K562 (cell line): Measurements from ENCODE around the gene CD151. TPM values are rescaled to one million over a fixed set of nuclear protein-coding genes. Genes with fewer than 3 reads are reported as not detected.
A peak's percentile ranks its signal among the peaks of the same experiment; 100 is the strongest.

ENCODE experiments used
- ATAC-seq: fragments of 200-7000 bp; cut with Tn5 transposase; 3 replicates; pipeline ENCODE4 v1.9.1; 2020; ENCODE audit warnings: moderate library complexity
- BruUV-seq: library from RNA; stranded (reverse); fragments of 400-500 nt; replicated peaks from 2 replicates; lab custom pipeline; 2021; lab: Mats Ljungman, UMichigan
- CTCF ChIA-PET: fragments of 300-600 bp; formaldehyde crosslinking; extraction: SDS; loops from one replicate; lab custom pipeline; 2021; ENCODE audit warnings: low intra/inter-chr PET ratio; lab: Yijun Ruan, JAX
- POLR2A ChIA-PET: fragments of 300-600, 350-650 bp; sonication (Branson Sonifier 250); formaldehyde crosslinking; extraction: SDS; loops from one replicate; lab custom pipeline; 2021; ENCODE audit warnings: antibody characterized with exemption, inconsistent platforms; lab: Yijun Ruan, JAX
- DNase-seq, 4 experiments: peaks; one replicate each; pipeline versions ENCODE4 v3.0.0 to v3.0.0-alpha.2; 2011 to 2018; ENCODE audit warnings: low spot score in 3 of 4, mixed read lengths in 3 of 4; ENCODE audit errors: extremely low read depth in 1 of 4
- FAIRE-seq: peaks from 2 replicates; lab custom pipeline; 2011; peaks lifted over from hg19 to GRCh38; lab: Jason Lieb, UNC
- H2AFZ ChIP-seq: 2 replicates; pipeline ENCODE4 v1.6.0; 2011; ENCODE audit warnings: low read depth, low read length, control low read depth, inconsistent platforms
- H3K27ac ChIP-seq: fragments of 200-600 bp; 3 replicates; pipeline ENCODE4 v1.8.0; 2011; ENCODE audit warnings: low read depth, mild to moderate bottlenecking, control low read depth, inconsistent platforms, low read length, moderate library complexity, mixed read lengths; ENCODE audit errors: extremely low read depth
- H3K27me3 ChIP-seq, 2 experiments: fragments of 300-600 bp in 1 of 2; 2 replicates in 1 of 2; 3 replicates in 1 of 2; pipeline versions ENCODE4 v1.6.0 to v1.8.0; 2011; ENCODE audit warnings: inconsistent platforms in 2 of 2, low read length in 2 of 2, mild to moderate bottlenecking in 1 of 2, mixed read lengths in 1 of 2, moderate library complexity in 1 of 2; ENCODE audit not compliant: control insufficient read depth in 2 of 2, insufficient read depth in 2 of 2
- H3K36me3 ChIP-seq: fragments of 300-600 bp; 3 replicates; pipeline ENCODE4 v1.8.0; 2011; ENCODE audit warnings: mild to moderate bottlenecking, low read length, inconsistent platforms; ENCODE audit not compliant: control insufficient read depth, insufficient read depth
- H3K4me1 ChIP-seq, 2 experiments: fragments of 200-600 bp in 1 of 2; replicated peaks in 1 of 2; 2 replicates in 1 of 2; 3 replicates in 1 of 2; pipeline versions ENCODE4 v1.5.1 to v1.8.0; 2011; ENCODE audit warnings: inconsistent platforms in 2 of 2, low read length in 2 of 2, mild to moderate bottlenecking in 1 of 2, mixed read lengths in 1 of 2, moderate library complexity in 1 of 2; ENCODE audit not compliant: control insufficient read depth in 2 of 2, insufficient read depth in 2 of 2
- H3K4me2 ChIP-seq: 2 replicates; pipeline ENCODE4 v1.6.1; 2011; ENCODE audit warnings: low read length, control low read depth, inconsistent platforms, mixed read lengths; ENCODE audit not compliant: insufficient read depth
- H3K4me3 ChIP-seq: fragments of 200-600 bp; sonication (generic), shearing (Covaris generic); 2 replicates; pipeline ENCODE4 v1.5.1; 2016; ENCODE audit warnings: control low read depth, inconsistent platforms
- H3K79me2 ChIP-seq: fragments of 200-600 bp; 3 replicates; pipeline ENCODE4 v1.8.0; 2011; ENCODE audit warnings: low read length, inconsistent platforms; ENCODE audit not compliant: control insufficient read depth, insufficient read depth
- H3K9ac ChIP-seq, 2 experiments: 2 replicates each; pipeline versions ENCODE4 v1.6.0 to v1.6.1; 2011; ENCODE audit warnings: low read depth in 2 of 2, low read length in 2 of 2, control low read depth in 1 of 2, inconsistent platforms in 1 of 2, mild to moderate bottlenecking in 1 of 2, mixed read lengths in 1 of 2; ENCODE audit not compliant: insufficient read depth in 1 of 2
- H3K9me1 ChIP-seq: one replicate; pipeline ENCODE4 v1.6.0; 2011; ENCODE audit warnings: inconsistent platforms, mild to moderate bottlenecking, low read length, moderate library complexity; ENCODE audit not compliant: control insufficient read depth, insufficient read depth
- H3K9me3 ChIP-seq: replicated peaks from 2 replicates; pipeline ENCODE4 v1.5.1; 2011; ENCODE audit warnings: low read depth, low read length, inconsistent platforms; ENCODE audit not compliant: control insufficient read depth, insufficient read depth
- H4K20me1 ChIP-seq: replicated peaks from 2 replicates; pipeline ENCODE4 v1.6.1; 2011; ENCODE audit warnings: low read length, inconsistent platforms, mixed read lengths; ENCODE audit not compliant: control insufficient read depth, insufficient read depth
- ATF3 ChIP-seq, 2 experiments: fragments of 450-650 bp in 1 of 2; sonication (generic) in 1 of 2; formaldehyde crosslinking in 1 of 2; IDR thresholded peaks in 1 of 2; conservative IDR thresholded peaks in 1 of 2; 2 replicates each; pipeline versions ENCODE4 v1.6.1 to v1.8.1; 2016 to 2023; ENCODE audit warnings: mild to moderate bottlenecking in 2 of 2, moderate library complexity in 2 of 2, inconsistent platforms in 1 of 2, missing genetic modification reagents in 1 of 2
- CTCF ChIP-seq, 3 experiments: IDR thresholded peaks in 2 of 3; conservative IDR thresholded peaks in 1 of 3; 2 replicates each; pipeline ENCODE4 v1.5.1; 2011 to 2012; ENCODE audit warnings: low read length in 3 of 3, mild to moderate bottlenecking in 3 of 3, control low read depth in 2 of 3, improper control_type of control experiment in 1 of 3, inconsistent platforms in 1 of 3, low read depth in 1 of 3, mixed read lengths in 1 of 3, moderate library complexity in 1 of 3; ENCODE audit not compliant: insufficient read depth in 2 of 3
- PCBP1 ChIP-seq: fragments of 200-400 bp; formaldehyde crosslinking; IDR thresholded peaks from 2 replicates; pipeline ENCODE4 v1.6.1; 2018; ENCODE audit warnings: mild to moderate bottlenecking, low read depth, low read length; ENCODE audit not compliant: poor library complexity, severe bottlenecking
- RAD51 ChIP-seq: fragments of 450-650 bp; IDR thresholded peaks from 2 replicates; pipeline ENCODE4 v1.7.1; 2016; ENCODE audit warnings: low read depth, mild to moderate bottlenecking, borderline replicate concordance
- SREBF2 ChIP-seq: sonication (generic); formaldehyde crosslinking; IDR thresholded peaks from 2 replicates; pipeline ENCODE4 v1.4.0; 2020; ENCODE audit warnings: mild to moderate bottlenecking, missing genetic modification reagents
- STAT6 ChIP-seq: sonication (generic); formaldehyde crosslinking; IDR thresholded peaks from 2 replicates; pipeline ENCODE4 v1.8.1; 2023; ENCODE audit warnings: mild to moderate bottlenecking, missing genetic modification reagents
- TFAM ChIP-seq: fragments of 250-450 bp; sonication (Bioruptor Pico); conservative IDR thresholded peaks from 2 replicates; pipeline ENCODE4 v1.5.0; 2021; ENCODE audit warnings: mild to moderate bottlenecking, moderate library complexity
- XRCC5 ChIP-seq: fragments of 200-400 bp; formaldehyde crosslinking; IDR thresholded peaks from 2 replicates; pipeline ENCODE4 v1.6.1; 2017; ENCODE audit warnings: low read depth, mild to moderate bottlenecking, low read length
- ZBTB7A ChIP-seq: IDR thresholded peaks from 2 replicates; pipeline ENCODE4 v1.6.1; 2011; ENCODE audit warnings: low read depth, mild to moderate bottlenecking, low read length, moderate library complexity, borderline replicate concordance; ENCODE audit not compliant: control insufficient read depth
- ZNF41 ChIP-seq: fragments of 250-450 bp; sonication (Bioruptor Pico); conservative IDR thresholded peaks from 2 replicates; pipeline ENCODE4 v1.4.0; 2020; ENCODE audit warnings: mild to moderate bottlenecking
- ZNF740 ChIP-seq, 3 experiments: fragments of 200-800 bp in 1 of 3; sonication (Bioruptor generic) in 1 of 3; sonication (generic) in 1 of 3; formaldehyde crosslinking in 1 of 3; IDR thresholded peaks; 2 replicates each; pipeline versions ENCODE4 v1.6.1 to v1.8.0; 2016 to 2022; ENCODE audit warnings: mild to moderate bottlenecking in 2 of 3, missing compliant biosample characterization in 2 of 3, missing genetic modification characterization in 2 of 3, missing genetic modification reagents in 1 of 3
- WGBS: fragments of 100-300 bp; shearing (Covaris generic); methylation state at CpG from one replicate; pipeline ENCODE4 v1.1.6; 2016; ENCODE audit warnings: low coverage, mixed read lengths; ENCODE audit not compliant: insufficient coverage; ENCODE audit errors: missing lambda C conversion rate; 5-methylcytosine and 5-hydroxymethylcytosine counted together
- in situ Hi-C: fragments of 300-500 bp; cut with MboI; formaldehyde crosslinking; loops from 4 replicates; pipeline ENCODE4 v1.15.0; 2018; ENCODE audit warnings: inconsistent platforms, mixed read lengths
- intact Hi-C: fragments of 100-400 bp; cut with micrococcal nuclease; formaldehyde crosslinking; loops from 2 replicates; pipeline ENCODE4 v1.14.2; 2022
- polyA plus RNA-seq, 8 experiments: library from polyadenylated mRNA; depleted of rRNA in 4 of 8; stranded (reverse) in 5 of 8; unstranded in 3 of 8; fragments of >200 nt; fragmentation: Nextera tagmentation in 2 of 8; fragmentation: Illumina TruSeq in 1 of 8; extraction: Ambion mirVana in 2 of 8; extraction: Trizol in 1 of 8; gene quantifications; 2 replicates each; pipeline versions ENCODE4 v1.2.1 to v1.2.3, GENCODE V29; 2011 to 2014; ENCODE audit warnings: inconsistent platforms in 1 of 8, missing spikeins in 1 of 8
- total RNA-seq, 7 experiments: library from RNA; depleted of rRNA in 6 of 7; stranded (reverse); fragments of >200 nt in 6 of 7; fragmentation: Illumina TruSeq in 2 of 7; extraction: Trizol in 2 of 7; gene quantifications; 2 replicates each; pipeline versions ENCODE4 v1.2.1 to v1.2.3, GENCODE V29; 2011 to 2021; ENCODE audit warnings: low replicate concordance in 1 of 7

The CD151 gene
- total and polyA plus RNA-seq, 9 of the 15 experiments (the other 6 are each of a cell fraction or from before 2014, with no cell fraction given): 2.3 to 187 (median 140) TPM

GRCh38 chr11:847876-848275 lies 15.1 kb downstream of the CD151 start (continued):
- TF ChIP-seq STAT6: no peak
- no peak for TF ChIP-seq PCBP1
- TF ChIP-seq ZNF41 (CRISPR knock-in tag): no peak
- TF ChIP-seq ZNF740 (CRISPR knock-in tag; IDR thresholded peaks at IDR 0.05): no peak
- TF ChIP-seq ZNF740 (tag; IDR thresholded peaks at IDR 0.05): no peak
- TF ChIP-seq RAD51: no peak
- TF ChIP-seq, all 486 proteins: peak for 0

GRCh38 chr11:848380-848931 lies 15.7 kb downstream of the CD151 start:
- no peak for FAIRE-seq
- no peak for TF ChIP-seq SREBF2 (CRISPR knock-in tag)
- TF ChIP-seq XRCC5: 0 out of 2 replicates have a peak, but pooled peaks have one; percentile 35
- no peak for TF ChIP-seq TFAM
- TF ChIP-seq ZBTB7A: peak; percentile 39; the same call in 1 of the 2 replicates
- TF ChIP-seq CTCF (IDR thresholded peaks at IDR 0.05 in 2 of 3, conservative IDR thresholded peaks at IDR 0.05 in 1 of 3; ENCODE audit: insufficient read depth in 2 of 3, low read depth in 1 of 3, low read length in 3 of 3): peak; percentile 80 to 81 (median 80)
- TF ChIP-seq ATF3 (IDR thresholded peaks at IDR 0.05): no peak
- no peak for TF ChIP-seq ATF3 (CRISPR knock-in tag; conservative IDR thresholded peaks at IDR 0.05)

More at GRCh38 chr11:848380-848931, 15.7 kb downstream of the CD151 start:
- ATAC-seq (peak; percentile 56), DNase-seq (peak; percentile 50 to 71 (median 63))
- ChIA-PET CTCF (interaction anchor here (1.1 kb wide), 1 partner anchor 202 kb away, joined by 4 read pairs; no protein-coding TSS in a partner anchor), POLR2A (interaction anchor here (0.6 kb wide), 1 partner anchor 686 kb away, joined by 3 read pairs; no protein-coding TSS in a partner anchor)
- intact Hi-C loops (loop anchor here (5.0 to 10.0 kb wide), 2 partner anchors 66 to 204 kb away; partner anchors contain the start of gene CHID1), in situ Hi-C loops (no loop called here)
- H3K4me2 ChIP-seq: no peak overlapping the region
- H3K36me3 ChIP-seq: no peaks in the 10 kb centered on the region
- BruUV-seq: no TSS peak
- H3K27me3 ChIP-seq: no peaks in the 10 kb centered on the region
- no peaks in the 10 kb centered on the region for H3K9me3 ChIP-seq
- H3K4me3 ChIP-seq: no peak overlapping the region
- H3K79me2 ChIP-seq: peaks cover 5% of the 10 kb centered on the region
- H2AFZ ChIP-seq: no peak overlapping the region
- H3K4me1 ChIP-seq: peaks cover 15 to 84% of the 10 kb centered on the region in 2 experiments
- WGBS: 53% methylated on average over 13 of the region's 14 CpGs
- H3K9ac ChIP-seq: no peak overlapping the region
- H4K20me1 ChIP-seq: no peaks in the 10 kb centered on the region; the same call in 1 of the 2 replicates
- H3K27ac ChIP-seq: no peak overlapping the region
- H3K9me1 ChIP-seq: no peaks in the 10 kb centered on the region
